GM20000 (cell line): Measurements from ENCODE around the gene SNX20.

ENCODE experiments used
- DNase-seq: peaks from one replicate; pipeline ENCODE4 v3.0.0; 2012; ENCODE audit warnings: low spot score
- TF ChIP-seq, protein P1 (sequence below): IDR thresholded peaks from 2 replicates; pipeline ENCODE4 v1.5.1; 2012; ENCODE audit warnings: mild to moderate bottlenecking, control low read depth; ENCODE audit errors: extremely low read depth, missing control alignments

The SNX20 gene

DNA sequence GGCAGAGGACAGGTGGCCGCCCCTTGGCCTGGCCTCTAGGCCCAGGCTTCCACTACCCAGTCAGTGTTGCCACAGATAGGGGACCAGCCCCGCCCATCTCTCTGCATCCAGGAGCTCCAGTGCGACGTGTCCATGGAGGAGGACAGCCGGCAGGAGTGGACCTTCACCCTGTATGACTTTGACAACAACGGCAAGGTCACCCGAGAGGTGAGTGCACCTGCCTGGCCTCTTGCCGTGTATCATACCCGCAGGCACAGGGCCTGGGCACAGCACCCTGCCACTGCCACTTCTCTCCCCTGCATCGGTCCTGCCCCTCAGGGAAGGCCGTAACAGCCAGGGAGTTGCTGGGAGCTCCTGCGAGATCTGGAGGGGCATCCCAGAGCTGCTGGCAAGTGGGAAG, 55.7 kb downstream of the SNX20 start:
- TF ChIP-seq, protein P1, sequence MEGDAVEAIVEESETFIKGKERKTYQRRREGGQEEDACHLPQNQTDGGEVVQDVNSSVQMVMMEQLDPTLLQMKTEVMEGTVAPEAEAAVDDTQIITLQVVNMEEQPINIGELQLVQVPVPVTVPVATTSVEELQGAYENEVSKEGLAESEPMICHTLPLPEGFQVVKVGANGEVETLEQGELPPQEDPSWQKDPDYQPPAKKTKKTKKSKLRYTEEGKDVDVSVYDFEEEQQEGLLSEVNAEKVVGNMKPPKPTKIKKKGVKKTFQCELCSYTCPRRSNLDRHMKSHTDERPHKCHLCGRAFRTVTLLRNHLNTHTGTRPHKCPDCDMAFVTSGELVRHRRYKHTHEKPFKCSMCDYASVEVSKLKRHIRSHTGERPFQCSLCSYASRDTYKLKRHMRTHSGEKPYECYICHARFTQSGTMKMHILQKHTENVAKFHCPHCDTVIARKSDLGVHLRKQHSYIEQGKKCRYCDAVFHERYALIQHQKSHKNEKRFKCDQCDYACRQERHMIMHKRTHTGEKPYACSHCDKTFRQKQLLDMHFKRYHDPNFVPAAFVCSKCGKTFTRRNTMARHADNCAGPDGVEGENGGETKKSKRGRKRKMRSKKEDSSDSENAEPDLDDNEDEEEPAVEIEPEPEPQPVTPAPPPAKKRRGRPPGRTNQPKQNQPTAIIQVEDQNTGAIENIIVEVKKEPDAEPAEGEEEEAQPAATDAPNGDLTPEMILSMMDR: no peak

DNA sequence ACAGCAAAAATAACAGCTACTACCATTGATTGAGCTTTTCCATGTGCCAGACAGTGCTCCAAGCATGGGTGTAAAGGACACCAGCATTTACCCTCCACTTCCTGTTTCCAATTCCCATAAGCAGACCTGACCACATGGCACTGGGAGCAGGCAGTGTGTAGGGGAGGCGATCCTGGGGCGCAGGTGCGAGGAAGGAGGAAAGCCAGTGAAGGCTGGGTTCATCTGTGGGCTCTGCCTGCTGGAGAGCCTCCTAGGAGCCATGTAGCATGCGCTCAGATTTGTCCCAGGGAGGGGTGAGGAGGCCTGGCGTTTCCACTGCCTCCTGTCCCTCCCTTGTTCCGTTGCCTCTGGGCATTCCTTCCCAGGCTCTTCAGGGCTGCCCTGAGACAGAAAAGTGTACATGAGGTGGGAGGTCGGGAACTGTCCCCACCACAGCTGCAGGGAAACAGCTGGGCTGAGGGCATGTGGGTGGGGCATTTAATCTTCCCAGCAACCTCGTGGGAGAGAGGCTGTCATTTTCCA, 56.6 kb downstream of the SNX20 start:
- TF ChIP-seq, protein P1: no peak
- DNase-seq: no peak

More for the DNA sequence above, 55.7 kb downstream of the SNX20 start:
- DNase-seq: no peak

DNA sequence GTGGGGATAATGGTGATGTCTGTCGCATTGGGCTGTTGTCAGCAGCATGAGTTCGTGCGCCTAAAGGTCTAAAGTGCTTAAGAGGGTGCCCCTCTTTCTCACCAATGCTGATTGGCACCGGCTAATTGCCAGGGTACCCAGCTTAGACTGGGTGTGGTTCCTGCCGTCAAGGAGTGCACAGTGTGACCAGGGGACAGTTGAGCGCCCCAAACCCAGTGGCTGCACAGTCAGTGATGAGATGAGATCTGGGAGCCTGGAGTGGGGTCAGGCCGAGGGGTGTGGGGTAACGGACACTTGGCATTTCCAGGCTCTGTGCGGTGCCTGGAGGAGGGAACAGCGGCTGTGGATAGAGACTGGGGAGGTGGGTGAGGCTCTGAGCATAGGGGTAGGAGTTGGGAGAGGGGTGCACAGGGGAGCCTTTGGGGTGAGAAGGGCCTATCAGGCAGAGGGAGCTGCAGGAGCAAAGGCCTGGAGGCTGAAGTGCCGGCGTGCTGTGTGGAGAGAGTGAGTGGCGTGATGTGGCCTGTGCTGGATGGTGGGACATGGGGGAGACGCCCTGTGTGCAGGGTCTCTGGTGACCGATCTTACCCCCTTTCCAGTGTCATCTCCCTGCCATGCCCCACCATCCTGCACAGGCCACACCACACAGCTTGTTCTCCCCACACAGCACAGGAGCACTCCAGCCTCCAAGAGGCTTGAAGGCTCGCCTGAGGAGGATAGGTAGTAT, 58.3 kb downstream of the SNX20 start:
- DNase-seq: no peak
- TF ChIP-seq, protein P1: no peak

DNA sequence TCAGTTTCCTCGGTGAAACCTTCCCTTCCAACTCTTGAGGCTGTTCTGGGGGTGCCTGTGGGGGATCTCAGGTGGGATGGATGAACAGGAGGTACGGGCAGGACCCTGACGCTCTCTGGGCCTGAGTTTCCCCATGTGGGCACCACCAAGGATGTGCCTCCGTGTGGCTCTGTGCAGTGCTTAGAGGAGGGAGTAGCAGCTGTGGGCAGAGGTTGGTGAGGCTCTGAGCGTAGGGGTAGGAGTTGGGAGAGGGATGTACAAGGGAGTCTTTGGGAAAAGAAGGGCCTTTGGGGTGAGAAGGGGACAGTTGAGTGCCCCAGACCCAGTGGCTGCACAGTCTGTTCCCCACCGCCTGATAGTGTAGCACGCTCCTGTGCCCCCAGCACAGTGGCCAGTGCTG, 59.1 kb downstream of the SNX20 start:
- no peak for DNase-seq
- TF ChIP-seq, protein P1: no peak
